GM19193 (cell line): ENCODE results near the gene RNF7.

Source experiments
- POLR2A ChIP-seq: IDR thresholded peaks from 4 replicates; pipeline ENCODE4 v1.6.1; 2011; ENCODE audit not compliant: insufficient read depth, insufficient read length; ENCODE audit errors: extremely low read depth

Gene RNF7

DNA sequence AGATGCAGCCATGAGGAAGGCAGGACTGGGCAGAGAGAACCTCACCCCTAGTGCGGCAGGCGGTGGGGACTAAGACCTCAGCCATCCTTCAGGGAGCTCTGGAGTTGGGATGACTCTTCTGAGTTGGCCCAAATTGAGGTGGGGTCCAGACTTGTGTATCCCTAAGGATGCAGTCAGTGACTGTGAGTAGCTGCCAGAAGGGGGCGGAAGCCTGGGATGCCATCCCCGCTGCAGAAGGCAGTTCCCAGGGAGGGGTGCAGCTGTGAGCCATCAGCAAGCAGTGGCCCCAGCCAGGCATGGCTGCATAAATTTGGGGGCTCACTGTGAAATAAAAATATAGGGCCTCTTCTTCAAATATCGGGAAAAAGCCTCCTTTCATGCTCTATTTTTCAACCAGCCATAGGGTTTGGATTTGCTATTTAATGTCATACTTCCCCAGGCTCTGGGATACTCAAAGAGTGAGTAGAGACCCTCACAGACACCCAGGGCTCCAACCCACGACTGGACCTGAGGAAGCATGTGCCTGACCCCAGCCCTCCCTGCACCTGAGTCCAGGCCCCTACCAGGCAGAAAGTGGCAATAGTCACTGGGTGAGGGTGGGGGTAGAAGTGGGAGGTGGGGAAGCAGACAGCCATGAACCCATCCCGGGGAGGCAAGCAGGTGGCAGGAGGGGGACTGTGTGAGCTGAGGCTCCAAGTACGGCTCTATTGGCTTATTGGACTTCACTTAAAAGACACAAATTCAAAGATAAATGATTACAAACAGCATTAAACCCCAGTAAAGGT is 55.6 kb downstream of the RNF7 start:
- TF ChIP-seq POLR2A = no peak

DNA sequence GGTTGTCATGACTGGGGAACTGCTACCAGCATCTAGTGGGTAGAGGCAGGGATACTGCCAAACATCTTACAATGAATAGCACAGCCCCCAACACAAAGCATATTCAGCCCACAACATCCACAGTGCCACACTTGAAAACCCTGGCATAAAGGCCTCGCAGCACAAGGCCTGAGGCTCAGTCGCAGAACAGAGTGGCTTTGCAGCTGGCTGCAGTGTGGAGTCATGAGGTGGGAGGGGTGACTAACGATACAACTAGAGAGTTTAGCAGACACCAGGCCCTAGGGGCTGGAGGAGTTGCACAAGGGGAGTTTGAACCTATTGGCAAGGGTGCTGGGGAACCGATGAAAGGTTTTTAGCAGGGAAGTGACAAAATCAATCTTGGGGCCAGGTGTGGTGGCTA is 57.2 kb downstream of the RNF7 start:
- TF ChIP-seq POLR2A = no peak

DNA sequence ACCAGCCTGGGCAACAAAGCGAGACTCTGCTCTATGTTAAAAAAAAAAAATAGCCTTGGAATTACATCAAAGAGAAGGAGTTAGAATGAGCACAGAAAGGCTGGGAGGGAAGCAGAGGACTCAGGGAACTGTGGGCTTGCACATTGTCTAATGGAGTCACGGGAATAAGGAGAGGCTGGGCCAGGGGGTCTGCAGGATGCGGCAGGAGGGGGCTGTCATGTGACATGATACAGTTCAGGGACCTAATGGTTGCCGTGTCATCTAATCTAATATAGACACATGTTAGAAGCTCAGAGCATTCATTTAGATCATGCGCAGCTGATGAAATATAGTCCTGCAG is 57.6 kb downstream of the RNF7 start:
- no peak for TF ChIP-seq POLR2A

DNA sequence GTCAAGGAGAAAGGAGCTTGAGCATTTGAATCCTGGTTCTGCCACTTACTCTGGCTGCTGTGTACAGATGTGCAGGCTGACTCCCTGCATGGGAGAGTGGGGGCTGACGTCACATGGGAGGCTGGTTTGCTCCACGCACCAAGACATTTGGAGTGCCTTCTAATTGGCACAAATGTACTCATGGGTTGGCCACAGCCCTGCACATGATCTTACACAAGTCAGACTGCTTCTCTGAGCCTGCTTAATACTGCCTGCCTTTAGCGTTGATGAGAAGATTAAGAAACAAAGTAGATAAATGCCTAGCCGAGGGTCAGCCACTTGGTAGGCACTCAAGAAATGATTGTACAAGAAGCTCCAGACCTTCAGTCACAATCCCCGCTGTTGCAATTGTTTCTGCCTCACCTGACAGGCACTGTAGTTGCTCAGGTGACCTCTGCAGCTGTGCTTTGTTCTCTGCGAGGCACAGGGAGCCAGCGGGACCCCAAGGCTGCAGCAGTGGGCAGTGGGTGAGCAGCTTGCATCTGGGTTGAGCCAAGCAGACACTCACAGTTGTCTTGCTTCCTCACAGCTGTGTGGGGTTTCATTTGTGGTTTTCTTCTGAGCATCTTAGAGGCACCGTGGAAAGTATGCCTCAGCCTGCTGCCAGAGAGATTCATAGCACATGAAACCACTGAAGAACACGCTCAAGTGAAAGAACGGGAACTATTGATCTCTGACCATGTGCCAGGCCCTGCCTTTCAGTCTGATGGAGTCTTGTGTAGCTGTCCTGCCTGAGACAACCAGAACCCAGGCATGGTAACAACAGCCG is 58.2 kb downstream of the RNF7 start:
- TF ChIP-seq POLR2A = no peak
